ENCODE results near the gene ARVCF.
A peak's percentile ranks its signal among the peaks of the same experiment; 100 is the strongest.

Gene ARVCF

GRCh38 chr22:19961868-19962245 is 54.8 kb downstream of the ARVCF start:
- no peak for DNase-seq (ENCODE audit: low spot score)

GRCh38 chr22:19961201-19961580 is 55.4 kb downstream of the ARVCF start:
- DNase-seq (ENCODE audit: low spot score), result no peak

DNA sequence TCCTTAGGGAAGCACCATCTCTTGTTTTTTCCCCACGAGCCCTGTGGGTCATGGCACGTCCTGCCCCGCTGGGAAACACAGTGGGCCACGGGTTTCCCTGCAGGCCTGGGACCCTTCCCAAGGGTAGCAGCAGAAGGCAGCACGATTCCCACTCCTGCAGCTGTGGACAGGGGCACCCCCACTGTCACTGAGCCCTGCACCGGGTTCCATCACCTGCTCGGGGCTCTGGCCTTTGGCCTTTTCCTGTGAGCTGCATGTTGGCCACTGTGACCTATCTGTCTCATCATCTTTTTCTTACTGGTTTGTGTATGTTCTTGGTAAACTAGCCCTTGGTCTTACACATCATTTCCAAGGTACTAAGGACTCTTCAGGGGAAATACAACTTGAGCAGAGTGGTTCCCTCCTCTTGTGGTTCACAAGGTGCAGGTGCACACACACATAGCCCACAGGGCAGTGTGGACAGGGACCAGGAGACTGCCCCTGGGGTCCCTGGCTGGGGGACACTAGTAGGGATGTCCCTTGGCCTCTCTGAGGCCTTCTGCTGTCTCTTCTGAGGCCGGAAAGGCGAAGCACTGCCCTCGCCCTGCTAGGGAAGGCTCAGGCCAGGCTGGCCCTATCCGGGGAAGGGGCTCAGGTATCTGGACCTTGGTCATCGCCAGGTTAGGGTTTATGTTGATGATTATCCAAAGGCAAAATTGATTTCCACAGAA is 56.0 kb downstream of the ARVCF start:
- no peak for DNase-seq (ENCODE audit: low spot score)

DNA sequence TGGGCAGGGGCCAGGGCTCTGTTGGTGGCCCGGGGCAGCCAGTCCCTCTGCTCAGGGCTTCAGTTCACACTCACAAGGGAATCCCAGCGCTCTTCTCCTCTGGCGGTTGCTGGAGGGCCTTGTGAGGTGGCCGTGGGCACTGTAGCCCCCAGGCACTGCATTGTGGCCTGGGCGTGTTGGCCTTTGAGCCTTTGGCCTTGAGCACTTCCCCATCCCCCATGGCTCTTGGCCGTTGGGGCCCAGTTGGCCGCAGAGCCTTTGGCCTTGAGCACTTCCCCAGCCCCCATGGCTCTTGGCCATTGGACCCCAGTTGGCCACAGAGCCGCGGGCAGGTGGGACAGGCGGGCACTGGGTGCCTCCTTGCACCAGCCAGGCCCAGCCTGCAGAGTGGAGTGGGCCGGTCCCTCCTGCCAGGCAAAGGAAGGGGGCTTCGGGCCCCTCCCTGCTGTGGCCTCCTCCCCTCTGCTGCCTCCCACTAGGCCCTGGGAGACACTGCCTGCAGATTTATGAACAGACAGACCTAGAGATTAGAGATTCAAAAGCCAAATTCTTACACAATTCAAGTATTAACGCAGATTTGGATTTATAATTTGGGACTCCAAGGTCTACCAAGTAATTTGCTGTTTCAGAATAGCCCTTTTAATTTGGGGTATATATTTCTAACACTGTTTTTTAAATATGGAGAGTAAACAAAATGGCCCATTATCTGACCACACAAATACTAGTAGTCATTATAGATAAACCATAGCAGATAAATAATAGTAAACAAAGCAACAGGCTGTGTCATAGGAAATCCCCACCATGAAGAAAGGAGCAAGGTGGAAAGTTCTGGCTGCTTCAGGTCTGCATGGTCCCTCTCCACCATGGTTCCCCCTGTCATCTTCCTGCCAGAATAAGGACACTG is 56.8 kb downstream of the ARVCF start:
- DNase-seq (ENCODE audit: low spot score), result no peak

DNA sequence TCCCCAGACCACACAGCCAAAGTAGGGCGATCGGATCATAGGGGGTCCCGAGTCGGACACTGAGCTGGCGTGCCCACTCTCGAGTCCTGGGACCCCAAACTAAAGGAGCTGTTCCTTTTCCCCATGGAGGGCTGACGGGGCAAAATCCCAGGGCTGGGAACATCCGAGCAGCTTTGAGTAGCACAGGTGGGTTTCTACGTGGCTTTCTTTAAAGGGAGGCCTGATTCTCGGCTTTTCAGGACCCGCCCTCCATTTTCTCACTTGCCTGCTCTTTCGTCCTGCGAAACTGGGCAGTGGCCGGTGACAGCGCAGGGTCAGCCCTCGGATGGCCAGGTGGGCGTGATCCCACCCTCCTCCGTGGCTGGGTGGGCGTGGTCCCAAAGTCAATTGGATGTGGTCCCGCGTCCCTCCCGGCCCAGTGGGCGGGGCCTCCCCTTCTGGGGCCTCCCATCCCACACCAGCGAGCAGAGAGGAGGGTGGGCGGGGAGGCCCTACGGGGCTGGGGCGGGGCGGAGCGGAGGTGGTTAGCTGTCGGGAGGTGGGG is 57.5 kb downstream of the ARVCF start:
- no peak for DNase-seq (ENCODE audit: low spot score)

DNA sequence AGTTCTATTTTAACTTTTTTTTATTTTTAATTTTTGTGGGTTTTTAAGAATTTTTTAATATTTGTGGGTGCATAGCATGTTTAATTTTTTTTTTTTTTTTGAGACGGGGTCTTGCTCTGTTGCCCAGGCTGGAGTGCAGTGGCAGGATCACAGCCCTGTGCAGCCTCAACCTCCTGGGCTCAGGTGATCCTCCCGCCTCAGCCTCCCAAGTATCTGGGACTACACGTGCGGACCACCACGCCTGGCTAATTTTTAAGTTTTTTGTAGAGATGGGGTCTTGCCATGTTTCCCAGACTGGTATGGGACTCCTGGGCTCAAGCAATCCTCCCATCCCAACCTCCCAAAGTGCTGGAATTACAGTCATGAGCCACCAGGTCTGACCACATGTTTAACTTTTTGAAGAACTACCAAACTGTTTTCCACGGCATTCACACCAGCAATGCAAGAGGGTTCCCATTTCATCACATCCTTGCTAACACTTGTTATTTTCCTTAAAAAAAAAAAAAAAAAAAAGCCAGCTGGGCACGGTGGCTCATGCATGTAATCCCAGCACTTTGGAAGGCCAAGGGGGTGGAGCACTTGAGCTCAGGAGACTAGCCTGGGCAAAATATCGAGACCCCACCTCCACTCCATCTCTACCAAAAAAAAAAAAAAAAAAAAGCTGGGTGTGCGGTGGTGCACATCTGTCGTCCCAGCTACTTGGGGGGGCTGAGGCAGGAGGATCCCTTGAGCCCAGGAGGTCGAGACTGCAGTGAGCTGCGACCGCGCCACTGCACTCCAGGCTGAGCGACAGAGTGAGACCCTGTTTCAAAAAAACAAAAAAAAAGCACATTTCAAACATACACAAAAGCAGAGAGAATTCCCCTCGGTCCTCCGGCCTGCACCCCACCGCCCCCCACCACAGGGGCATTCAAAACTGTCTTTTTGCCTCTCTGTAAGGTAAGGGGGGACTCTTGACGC is 58.3 kb downstream of the ARVCF start:
- DNase-seq (ENCODE audit: low spot score), result no peak

DNA sequence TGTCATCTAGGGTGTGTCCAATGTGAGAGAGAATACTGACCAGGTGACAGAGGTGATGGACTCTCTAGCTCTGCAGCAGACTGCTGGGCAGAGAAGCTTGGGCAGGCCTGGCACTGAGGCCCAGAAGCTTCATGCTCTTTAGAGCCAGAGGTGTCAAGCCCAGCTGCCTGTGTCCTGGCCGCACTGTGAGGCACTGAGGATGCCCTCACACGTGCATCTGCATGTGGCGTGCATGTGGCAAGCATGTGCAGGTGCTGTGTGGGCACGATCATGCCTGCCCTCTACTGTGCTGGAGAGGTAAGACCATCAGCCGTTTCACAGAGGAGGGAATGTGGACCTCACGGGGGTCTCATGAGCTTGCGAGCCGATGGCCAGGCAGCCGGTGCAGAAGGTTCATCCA is 59.2 kb downstream of the ARVCF start:
- DNase-seq (ENCODE audit: low spot score), result no peak

DNA sequence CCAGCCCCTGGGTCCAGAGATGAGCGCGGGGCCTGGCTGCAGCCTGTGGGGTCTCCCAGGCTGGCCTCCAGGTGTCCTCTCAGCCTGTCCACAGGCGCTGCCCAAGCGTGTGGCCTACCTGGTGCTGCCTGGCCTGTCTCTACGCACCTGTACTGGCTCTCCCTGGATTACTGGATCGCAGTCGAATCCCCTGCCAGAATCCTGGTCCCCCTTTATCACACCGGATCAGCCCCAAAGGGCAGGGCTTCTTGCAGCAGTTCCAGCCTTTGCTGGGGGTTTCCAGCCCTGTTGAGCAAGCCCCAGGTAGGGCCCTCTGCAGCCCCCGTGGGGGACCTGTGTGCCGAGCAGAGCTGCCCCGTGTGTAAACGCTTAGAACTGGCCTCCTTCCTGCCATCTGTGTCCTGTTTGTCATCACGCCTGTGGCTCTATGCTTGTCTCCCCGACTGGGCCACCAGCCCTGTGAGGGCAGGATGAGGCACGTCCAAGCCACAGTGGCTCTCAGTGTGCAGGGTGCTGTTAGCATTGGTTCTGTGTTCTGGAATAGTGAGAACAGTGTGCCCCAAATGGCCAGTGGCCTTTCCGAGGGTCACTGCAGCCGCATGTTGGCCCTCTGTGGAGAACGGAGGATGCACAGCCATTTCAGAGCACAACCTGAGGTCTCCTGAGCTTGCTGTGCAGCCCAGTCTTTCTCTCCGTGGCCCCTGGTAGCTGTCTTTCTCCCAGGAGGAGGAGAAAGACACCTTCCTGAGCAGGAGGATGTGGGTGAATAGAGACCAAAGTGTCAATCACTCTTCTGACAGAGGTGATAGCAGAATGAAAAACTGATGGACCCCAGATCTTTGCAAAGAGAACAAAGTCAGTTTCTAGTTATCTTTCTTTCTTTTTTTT is 61.1 kb downstream of the ARVCF start:
- DNase-seq (ENCODE audit: low spot score), result no peak

GRCh38 chr22:19951346-19951745 is 65.3 kb downstream of the ARVCF start:
- DNase-seq (ENCODE audit: low spot score), result no peak

- no peak for DNase-seq (ENCODE audit: low spot score)
Observed at GRCh38 chr22:19948057-19948760, 68.4 kb downstream of the ARVCF start.

DNA sequence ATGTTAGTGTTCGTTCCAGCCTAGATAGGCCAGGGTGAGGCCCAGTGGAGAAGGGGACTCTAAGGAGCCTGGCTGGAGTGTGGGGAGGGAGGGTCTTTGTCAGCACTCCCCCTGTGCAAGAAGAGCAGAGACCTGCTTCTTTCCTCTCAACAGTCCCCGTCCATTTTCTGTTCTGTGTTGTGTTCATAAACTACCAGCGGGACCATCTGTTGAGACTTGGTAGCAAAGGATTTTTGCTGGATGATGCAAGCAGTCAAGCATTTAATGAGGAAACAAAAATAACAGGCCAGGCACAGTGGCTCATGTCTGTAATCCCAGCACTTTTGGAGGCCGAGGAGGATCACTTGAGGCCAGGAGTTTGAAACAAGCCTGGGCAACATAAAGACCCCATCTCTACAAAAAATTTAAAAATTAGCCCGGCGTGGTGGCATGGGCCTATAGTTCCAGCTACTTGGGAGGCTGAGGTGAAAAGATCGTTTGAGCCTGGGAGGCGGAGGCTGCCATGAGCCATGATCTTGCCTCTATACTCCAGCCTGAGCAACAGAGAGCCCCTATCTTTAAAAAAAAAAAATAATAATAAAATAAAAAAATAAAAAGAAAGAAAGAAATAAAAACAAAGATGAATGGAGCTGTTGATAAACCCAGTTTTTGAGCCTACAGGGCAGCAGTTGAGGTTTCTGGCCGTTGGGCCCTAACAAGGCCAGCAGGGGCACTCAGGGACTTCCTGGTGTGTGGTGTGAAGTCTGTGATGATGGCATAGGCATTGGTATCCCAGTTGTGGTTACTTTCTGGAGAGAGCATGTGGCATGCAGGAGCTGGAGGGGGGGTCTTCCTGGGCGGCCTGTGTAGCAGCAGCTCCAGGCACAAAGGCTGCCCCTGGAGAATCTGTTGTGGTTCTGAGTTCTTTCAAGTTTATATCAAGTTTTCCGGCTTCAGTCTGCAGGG is 73.3 kb downstream of the ARVCF start:
- DNase-seq (ENCODE audit: low spot score), result peak; percentile 61

DNA sequence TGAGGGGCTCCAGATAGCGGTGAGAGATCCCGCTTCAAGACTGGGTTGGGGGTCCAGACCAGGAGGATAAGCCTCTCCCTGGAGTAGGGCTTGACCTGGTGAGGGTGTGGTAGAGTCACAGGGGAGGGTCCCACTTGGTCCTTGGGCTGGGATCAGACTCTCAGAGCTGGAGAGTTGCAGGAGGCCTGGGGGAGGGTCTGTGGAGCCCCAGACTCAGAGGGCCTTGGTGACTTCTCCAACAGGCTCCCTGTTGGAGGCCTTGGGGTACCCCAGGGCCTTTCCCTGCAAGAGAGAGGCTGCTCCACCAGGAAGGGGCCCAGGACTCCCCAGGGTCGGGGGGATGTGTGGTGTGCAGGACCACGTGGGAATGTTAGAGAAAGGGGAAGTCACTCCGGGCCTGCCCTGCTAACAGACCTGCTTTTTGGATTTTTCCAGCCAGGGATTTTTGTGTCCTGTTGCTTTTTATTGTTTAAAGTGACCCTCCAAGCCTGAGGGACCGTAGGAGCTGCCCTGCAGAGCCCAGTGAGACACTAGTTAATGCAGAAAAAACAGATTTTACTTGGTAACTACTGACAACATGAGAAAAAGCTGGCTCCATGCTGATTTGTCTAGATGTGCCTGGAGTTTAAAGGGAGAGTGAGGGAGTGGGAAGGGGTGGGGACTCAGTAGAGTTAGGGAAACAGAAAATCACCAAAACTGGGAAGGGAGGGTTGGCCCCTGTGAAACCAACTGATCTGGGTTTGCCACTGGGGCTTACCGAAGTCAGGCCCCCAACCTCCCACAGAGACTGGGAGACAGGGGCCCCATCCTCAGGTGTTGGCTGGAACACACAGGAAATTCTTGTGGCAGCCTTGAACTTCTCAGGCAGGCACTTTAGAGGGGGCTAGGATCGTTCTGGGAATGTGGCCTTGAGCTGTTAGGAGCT is 74.2 kb downstream of the ARVCF start:
- DNase-seq (ENCODE audit: low spot score), result peak; percentile 61

GRCh38 chr22:19941365-19942082 is 75.1 kb downstream of the ARVCF start, which contains the start of the genes COMT and TXNRD2:
Gene COMT, plus strand, starts transcription at chr22:19941772. Its CDS starts 20,755 bp downstream, at chr22:19962527.
Gene TXNRD2, minus strand, starts transcription at chr22:19941818. Its CDS starts 15 bp downstream, at chr22:19941803.
- peak; percentile 65 for DNase-seq (ENCODE audit: low spot score)

DNA sequence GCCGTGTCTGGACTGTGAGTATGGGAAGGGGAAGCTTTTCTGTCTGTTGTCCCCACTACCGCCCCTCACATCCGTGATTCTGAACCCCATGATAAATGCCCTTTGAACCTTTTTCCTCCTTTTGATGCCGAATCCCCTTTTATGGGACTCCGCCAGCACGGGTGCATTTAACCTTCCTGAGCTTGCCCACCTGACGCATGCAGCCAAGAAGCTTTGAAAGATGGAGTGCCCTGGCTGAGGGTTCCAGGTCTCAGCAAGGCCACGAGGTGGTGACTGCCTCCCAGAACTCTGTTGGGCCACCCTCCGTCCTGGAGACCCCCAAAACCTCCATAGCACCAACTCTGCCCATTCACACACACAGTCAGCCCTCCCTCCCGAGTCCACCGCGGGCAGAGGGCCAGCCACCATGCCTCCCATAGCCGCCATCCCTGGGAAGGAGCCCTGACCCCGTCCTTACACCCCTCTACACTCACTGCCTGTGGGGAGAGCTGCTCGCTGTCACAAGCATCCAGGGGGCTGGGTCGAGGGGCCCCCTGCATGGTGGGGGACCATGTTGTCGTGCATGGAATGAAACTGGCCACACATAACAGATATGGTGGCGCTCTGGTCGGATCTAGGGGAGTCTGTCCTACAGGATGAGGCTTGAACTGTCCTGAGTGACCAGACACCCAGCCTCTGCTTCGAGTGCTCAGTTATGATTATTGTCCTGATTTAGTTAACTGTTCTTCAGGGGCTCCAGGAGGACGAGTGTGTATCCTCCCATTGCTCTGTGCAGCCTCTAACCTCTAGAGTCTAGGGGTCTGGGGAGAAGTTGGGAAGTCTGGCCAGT is 75.9 kb downstream of the ARVCF start:
- DNase-seq (ENCODE audit: low spot score), result no peak

DNA sequence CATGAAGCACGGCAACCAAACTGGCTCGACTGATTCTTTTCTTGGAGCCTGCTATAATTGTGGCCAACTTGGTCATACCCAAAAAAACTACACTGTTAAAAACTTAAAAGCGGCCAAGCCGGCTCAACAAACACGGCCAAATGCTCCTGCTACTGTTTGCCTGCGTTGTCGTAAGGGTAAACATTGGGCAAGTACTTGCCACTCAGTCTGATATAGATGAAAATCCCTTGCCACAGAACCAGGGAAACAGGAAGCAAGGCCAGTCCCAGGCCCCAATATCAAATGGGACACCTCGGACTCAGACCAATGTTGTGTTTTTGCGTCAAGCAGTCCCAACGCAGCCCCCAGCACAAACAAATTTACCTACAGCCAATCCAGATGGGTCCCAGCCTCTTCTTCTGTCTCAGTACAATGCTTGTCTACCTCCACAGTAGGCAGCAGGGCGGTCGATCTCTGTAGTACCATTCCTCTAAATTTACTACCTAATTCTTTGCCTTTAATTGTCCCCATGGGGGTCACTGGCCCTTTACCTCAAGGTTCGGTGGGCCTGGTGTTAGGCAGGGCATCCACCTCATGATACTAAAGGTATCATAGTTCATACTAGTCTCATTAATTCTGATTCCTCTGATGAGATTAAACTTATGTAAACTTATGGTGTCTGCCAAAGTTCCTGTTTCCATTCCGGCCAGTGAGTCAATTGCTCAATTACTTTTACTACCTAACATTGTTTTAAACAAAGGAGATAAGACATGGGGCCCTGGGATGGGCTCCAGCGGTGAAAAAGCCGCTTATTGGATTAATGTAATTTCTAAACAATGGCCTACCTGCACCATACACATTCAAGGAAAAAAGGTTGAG is 78.8 kb downstream of the ARVCF start:
- no peak for DNase-seq (ENCODE audit: low spot score)

Measured in Ammon's horn (tissue), 1 donor.